Heart left ventricle (tissue), 13 donors: ENCODE results near the gene CYYR1.

Source experiments
- POLR2A ChIP-seq, 2 donors: fragments of 450-650 bp; IDR thresholded peaks; one replicate each; pipeline ENCODE4 v1.6.1; 2017; ENCODE audit warnings: antibody characterized with exemption in 2 of 2, mild to moderate bottlenecking in 2 of 2, moderate library complexity in 2 of 2
- TF ChIP-seq, protein P1 (sequence below), 12 donors: fragments of 200-600 bp; sonication (generic) in 4 of 12; IDR thresholded peaks; one replicate each; pipeline versions ENCODE4 v1.5.0 to v1.8.0; 2018 to 2022; ENCODE audit warnings: antibody characterized with exemption in 12 of 12, mild to moderate bottlenecking in 5 of 12
- donor health status: ischemic (EF 13 %, LVEDD 7.1; RV severe dilation, severe dysfunction).
- donor health status: DM: no; HTN: yes; CAD: no.
- donor health status: DM: no; HTN: no; CAD: no.
- donor health status: ischemic (EF 25% LVEDD 6.9; RV normal size, moderate dysfunction).
- donor health status: ischemic (EF 25% LVEDD 5.7; RV mildly dilated, moderate dysfunction).
- donor health status: ischemic (EF 35%, LVEDD 5.7; RV mildly dilated, moderate dysfunction).
- donor health status: nonischemic (EF 11% LVEDD 7.7; RV severe dilation, severe dysfunction).
- donor health status: DM: yes; HTN: yes; CAD: no.
- donor health status: PGD.
- donor health status: ischemic (EF 29% LVEDD 5.4; RV normal size, mild dysfunction).
- donor health status: nonischemic (EF 23%, LVEDD 6.1; RV moderate dilation, normal function).

DNA sequence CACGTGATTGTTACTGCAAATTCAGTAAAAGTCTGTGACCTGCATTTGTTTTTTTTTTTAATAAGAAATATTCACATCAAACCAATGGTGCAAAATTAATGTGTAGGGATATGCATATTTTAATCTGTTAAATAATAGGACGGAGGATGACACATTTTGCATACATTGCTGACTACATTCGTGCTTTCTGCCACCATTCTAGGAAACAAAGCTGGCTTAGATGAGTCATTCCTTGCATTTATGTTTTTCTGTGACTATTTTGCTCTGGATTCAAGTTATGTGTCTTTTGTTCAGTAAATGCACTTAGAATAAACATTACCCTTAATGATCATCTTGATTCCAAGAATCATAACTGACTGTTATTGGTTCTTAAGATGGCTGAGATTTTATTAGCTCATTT is 23.9 kb upstream of the CYYR1 start:
- TF ChIP-seq, protein P1, sequence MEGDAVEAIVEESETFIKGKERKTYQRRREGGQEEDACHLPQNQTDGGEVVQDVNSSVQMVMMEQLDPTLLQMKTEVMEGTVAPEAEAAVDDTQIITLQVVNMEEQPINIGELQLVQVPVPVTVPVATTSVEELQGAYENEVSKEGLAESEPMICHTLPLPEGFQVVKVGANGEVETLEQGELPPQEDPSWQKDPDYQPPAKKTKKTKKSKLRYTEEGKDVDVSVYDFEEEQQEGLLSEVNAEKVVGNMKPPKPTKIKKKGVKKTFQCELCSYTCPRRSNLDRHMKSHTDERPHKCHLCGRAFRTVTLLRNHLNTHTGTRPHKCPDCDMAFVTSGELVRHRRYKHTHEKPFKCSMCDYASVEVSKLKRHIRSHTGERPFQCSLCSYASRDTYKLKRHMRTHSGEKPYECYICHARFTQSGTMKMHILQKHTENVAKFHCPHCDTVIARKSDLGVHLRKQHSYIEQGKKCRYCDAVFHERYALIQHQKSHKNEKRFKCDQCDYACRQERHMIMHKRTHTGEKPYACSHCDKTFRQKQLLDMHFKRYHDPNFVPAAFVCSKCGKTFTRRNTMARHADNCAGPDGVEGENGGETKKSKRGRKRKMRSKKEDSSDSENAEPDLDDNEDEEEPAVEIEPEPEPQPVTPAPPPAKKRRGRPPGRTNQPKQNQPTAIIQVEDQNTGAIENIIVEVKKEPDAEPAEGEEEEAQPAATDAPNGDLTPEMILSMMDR (IDR thresholded peaks at IDR 0.05): no peak
- TF ChIP-seq POLR2A (IDR thresholded peaks at IDR 0.05): no peak
